Effector memory CD8-positive, alpha-beta T cell (primary cell): ENCODE data around the gene SMYD2.

ENCODE experiments used
- ATAC-seq: fragments of 150-1000 bp; cut with Tn5 transposase; replicated peaks from 2 replicates; pipeline ENCODE4 v1.10.0; 2021; ENCODE audit warnings: mild to moderate bottlenecking, moderate library complexity
- DNase-seq, 3 experiments: peaks; one replicate each; pipeline ENCODE4 v3.0.0; 2021
- H3K27ac Mint-ChIP-seq, 2 donors: one replicate each; pipeline ENCODE4 v1.8.0; 2022; ENCODE audit warnings: mild to moderate bottlenecking in 2 of 2, mixed read lengths in 2 of 2, moderate library complexity in 2 of 2
- H3K27me3 Mint-ChIP-seq, 2 donors: one replicate each; pipeline ENCODE4 v1.8.0; 2022; ENCODE audit warnings: mixed read lengths in 2 of 2
- H3K36me3 Mint-ChIP-seq: one replicate; pipeline ENCODE4 v1.8.0; 2022; ENCODE audit warnings: mild to moderate bottlenecking, moderate library complexity, mixed read lengths; ENCODE audit not compliant: insufficient read depth
- H3K4me1 Mint-ChIP-seq, 2 donors: one replicate each; pipeline ENCODE4 v1.8.0; 2022; ENCODE audit warnings: low read depth in 2 of 2, mixed read lengths in 2 of 2
- H3K4me3 Mint-ChIP-seq, 2 donors: one replicate each; pipeline ENCODE4 v1.8.0; 2022; ENCODE audit warnings: mild to moderate bottlenecking in 2 of 2, mixed read lengths in 2 of 2, moderate library complexity in 2 of 2
- H3K9me3 Mint-ChIP-seq, 2 donors: one replicate each; pipeline ENCODE4 v1.8.0; 2022; ENCODE audit warnings: mixed read lengths in 2 of 2

The SMYD2 gene

DNA sequence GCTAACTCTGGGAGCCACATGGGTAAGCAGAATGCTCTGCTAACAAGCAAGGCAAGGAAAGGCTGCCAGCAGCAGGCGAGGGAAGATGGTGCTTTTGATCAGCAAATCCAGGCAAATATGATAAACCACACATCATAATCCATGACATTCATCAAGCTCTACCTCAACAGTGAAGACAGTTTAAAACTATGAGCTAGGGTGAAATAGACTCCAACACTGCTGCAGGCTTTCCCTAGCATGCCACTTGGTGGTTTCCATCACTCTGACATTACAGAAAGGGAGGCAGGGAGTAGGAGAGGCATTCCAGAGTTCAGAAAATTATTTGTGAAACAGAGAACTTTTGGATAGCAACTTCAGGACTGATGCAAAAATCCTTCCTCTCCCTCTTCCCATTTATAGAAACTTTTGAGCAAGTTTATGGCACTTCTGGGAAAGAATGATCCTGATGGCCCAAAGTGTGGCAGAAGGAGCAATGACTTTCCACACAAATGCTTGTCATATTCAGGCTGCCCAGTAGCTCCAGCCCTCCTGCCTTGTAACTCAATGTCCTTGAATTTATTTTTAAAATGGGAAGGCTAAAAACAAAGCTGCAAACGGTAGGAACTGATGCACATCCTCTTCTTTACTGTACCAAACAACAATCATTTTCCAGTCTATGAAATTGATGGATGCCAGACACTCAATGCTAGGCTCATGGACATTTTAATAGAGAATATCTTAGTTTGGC is 70.8 kb downstream of the SMYD2 start:
- Mint-ChIP-seq H3K27me3 (peaks cover 3 to 6% of the 10 kb centered on the region in 2 donors), H3K36me3 (no peaks in the 10 kb centered on the region), H3K9me3 (no peaks in the 10 kb centered on the region), H3K4me1 (no peaks in the 10 kb centered on the region), H3K27ac (no peak overlapping the region), H3K4me3 (no peak overlapping the region)
- DNase-seq (no peak), ATAC-seq (no peak)

DNA sequence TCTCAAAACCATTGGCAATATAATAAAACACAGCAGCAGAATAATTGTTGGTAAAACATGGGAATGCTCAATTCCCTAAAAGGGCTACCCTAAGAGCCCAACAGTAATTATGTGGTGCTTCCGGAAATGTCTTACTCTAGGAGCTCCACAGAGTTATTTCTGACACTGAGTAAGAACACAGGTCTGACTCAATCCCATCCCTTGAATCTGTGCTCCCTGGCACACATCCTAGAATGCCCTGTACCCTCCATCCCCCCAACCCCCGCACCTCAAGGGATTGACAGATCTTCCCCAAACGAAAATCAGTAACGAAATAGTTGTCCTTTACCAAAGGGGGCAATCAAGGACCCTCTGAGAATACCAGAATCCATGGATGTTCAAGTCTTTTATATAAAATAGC is 71.9 kb downstream of the SMYD2 start:
- Mint-ChIP-seq H3K4me1 (no peaks in the 10 kb centered on the region), H3K36me3 (no peaks in the 10 kb centered on the region), H3K4me3 (no peak overlapping the region), H3K9me3 (no peaks in the 10 kb centered on the region), H3K27me3 (peaks cover 10 to 15% of the 10 kb centered on the region in 2 donors), H3K27ac (no peak overlapping the region)
- DNase-seq (no peak), ATAC-seq (no peak)

DNA sequence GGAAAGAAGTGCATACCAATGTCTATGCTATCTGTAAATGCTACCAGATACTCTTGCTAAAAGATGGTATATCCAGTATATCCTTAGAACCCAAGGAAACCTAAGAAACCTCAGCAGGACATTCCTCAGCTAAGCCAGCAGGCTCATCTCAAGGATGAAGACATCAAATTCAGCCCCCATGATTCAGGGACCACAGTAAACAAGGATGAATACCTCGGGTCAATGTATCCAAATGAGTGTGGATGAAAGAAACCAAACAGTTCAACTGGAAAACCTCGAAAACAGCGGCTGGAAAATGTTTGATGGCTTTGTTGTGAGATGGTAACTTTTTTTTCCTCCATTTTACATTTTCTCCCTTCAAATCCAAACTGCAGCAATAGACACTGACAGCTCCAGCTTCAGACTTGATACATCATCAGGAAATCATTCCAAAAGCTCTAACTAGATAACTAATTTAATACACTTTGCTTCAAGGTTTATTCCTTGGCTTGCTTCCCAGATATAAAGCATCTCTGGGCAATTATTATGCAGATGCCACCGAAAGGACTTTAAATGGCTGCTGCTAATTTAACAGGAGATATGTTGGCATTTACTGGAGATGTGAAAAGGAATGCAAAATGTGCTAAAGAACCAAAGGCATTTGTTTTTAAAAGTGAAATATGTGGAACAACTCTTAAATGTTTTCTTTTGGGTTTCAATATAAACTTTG is 73.6 kb downstream of the SMYD2 start:
- ATAC-seq: no peak
- Mint-ChIP-seq H3K4me1 (no peaks in the 10 kb centered on the region), H3K9me3 (no peaks in the 10 kb centered on the region), H3K36me3 (no peaks in the 10 kb centered on the region), H3K27ac (no peak overlapping the region), H3K27me3 (peaks cover 10 to 17% of the 10 kb centered on the region in 2 donors), H3K4me3 (no peak overlapping the region)
- DNase-seq: no peak

DNA sequence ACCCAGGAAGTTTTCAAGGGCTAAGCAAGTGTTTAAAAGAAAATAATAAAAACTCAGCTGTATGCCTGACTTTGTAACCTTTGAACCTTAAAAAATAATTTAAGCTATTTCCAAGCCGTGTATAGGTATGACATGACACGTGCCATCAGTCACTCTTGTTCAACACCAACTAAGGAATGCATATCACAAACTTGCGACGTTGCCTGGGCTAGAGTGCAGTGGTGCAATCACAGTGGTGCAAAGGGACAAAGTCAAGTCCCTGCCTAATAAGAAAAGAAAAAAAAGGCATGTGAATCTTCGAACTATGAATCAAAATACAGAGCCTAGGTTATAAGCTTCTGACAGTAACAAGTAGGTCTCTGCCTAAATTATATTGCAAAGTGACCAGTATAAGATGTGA is 79.2 kb downstream of the SMYD2 start:
- peaks cover 45 to 68% of the 10 kb centered on the region in 2 donors for H3K27me3 Mint-ChIP-seq
- H3K4me1 Mint-ChIP-seq: no peaks in the 10 kb centered on the region
- H3K36me3 Mint-ChIP-seq: no peaks in the 10 kb centered on the region
- no peak for DNase-seq
- no peak for ATAC-seq
- no peaks in the 10 kb centered on the region for H3K9me3 Mint-ChIP-seq
- H3K27ac Mint-ChIP-seq: no peak overlapping the region
- H3K4me3 Mint-ChIP-seq: no peak overlapping the region

DNA sequence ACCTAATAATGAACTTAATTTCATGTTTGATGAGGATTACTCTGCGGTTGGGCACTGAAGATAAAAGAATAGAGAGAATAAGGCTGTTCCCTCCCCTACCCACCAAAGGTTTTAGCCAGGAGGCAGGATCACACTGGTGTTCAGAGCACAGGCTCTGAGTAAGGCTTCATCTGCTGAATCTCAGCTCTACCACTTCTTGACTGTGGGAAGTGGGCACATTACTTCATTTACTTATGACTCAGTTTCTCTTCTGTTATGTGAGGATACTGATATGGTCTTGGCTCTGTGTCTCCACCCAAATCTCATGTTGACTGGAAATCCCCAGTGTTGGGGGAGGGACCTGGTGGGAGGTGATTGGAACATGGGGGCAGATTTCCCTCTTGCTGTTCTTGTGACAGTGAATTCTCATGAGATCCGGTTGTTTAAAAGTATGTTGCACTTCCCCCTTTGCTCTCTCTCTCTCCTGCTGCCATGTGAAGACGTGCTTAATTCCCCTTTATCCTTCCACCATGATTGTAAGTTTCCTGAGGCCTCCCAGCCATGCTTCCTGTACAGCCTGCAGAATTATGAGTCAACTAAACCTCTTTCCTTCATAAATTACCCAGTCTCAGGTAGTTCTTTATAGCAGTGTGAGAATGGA is 79.7 kb downstream of the SMYD2 start:
- H3K4me1 Mint-ChIP-seq: no peaks in the 10 kb centered on the region
- no peak for ATAC-seq
- H3K36me3 Mint-ChIP-seq: no peaks in the 10 kb centered on the region
- no peaks in the 10 kb centered on the region for H3K9me3 Mint-ChIP-seq
- no peak for DNase-seq
- no peak overlapping the region for H3K27ac Mint-ChIP-seq
- H3K4me3 Mint-ChIP-seq: no peak overlapping the region
- peaks cover 47 to 73% of the 10 kb centered on the region in 2 donors for H3K27me3 Mint-ChIP-seq

DNA sequence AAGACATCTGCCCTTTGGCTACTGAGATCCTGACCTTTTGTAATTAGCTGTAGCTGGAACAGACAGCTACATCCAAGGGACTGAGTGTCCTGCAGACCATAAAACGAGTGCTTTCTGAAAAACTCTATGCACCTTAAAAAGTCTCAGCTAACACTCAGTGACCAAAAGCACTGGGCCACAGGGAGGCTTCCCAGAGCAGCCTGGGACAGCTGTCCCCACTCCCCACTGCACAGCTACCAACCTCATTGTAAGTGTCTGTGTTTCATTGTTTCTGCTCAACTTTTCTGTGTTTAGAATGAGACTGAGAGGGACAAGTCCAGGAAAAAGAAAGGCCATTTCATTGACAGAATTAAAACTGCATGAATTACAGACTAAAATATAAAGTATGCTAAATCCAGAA is 80.7 kb downstream of the SMYD2 start:
- Mint-ChIP-seq H3K4me1 (no peaks in the 10 kb centered on the region), H3K9me3 (no peaks in the 10 kb centered on the region), H3K27me3 (peaks cover 50 to 80% of the 10 kb centered on the region in 2 donors), H3K4me3 (no peak overlapping the region), H3K36me3 (no peaks in the 10 kb centered on the region), H3K27ac (no peak overlapping the region)
- ATAC-seq: no peak
- DNase-seq: no peak

DNA sequence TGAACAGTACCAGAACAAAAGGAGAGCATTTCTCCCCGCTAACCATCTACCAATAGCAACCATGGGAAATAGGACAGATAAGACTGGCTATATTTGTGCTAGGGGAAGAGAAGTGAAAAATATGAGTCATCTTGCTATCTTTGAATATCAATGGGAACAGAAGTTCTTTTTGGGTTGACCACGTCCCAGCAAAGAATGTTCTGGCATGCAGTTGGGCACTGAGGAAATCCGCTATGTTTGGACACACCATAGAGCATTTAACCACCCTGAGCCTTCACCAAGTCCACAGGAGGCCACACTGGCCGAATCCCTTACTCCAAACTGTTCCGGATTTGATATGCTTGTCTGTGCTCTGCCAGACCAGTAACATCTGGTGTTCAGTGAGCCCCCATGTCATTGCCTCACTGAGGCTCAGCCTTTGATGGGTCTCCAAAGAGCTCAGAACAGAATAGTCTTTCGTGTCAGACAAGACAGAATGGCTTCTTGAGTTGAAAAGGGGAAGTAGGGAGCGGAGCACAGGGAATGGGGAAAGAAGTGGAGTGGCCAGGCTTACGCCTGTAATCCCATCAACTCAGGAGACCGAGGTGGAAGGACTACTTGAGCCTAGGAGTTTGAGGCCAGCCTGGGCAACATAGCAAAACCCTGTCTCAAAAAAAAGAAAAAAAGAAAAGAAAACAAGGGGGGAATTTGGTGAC is 81.4 kb downstream of the SMYD2 start:
- Mint-ChIP-seq H3K27ac (no peak overlapping the region), H3K4me3 (no peak overlapping the region), H3K9me3 (no peaks in the 10 kb centered on the region), H3K36me3 (no peaks in the 10 kb centered on the region), H3K27me3 (peaks cover 49 to 79% of the 10 kb centered on the region in 2 donors), H3K4me1 (no peaks in the 10 kb centered on the region)
- ATAC-seq (no peak), DNase-seq (no peak)

DNA sequence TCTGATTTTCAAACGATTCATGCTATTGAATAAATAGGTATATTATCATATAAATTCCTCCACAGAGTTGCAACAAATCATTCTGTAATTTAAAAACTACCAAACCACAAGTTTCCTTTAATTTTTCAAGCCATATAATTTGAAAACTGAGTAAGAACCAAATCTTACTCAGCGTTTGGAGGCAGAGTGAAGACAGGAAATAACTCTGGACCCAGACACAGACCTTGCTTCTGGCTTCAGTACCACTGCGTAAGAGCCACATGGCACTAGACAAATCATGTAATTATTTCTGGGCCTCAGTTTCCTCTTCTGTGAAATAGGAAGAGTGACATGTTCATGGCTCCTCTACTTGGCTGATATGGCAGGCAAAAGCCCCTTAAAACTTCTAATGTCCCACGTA is 82.4 kb downstream of the SMYD2 start:
- Mint-ChIP-seq H3K4me3 (no peak overlapping the region), H3K27ac (no peak overlapping the region), H3K9me3 (no peaks in the 10 kb centered on the region), H3K27me3 (peaks cover 53 to 76% of the 10 kb centered on the region in 2 donors), H3K4me1 (no peaks in the 10 kb centered on the region), H3K36me3 (no peaks in the 10 kb centered on the region)
- DNase-seq: no peak
- no peak for ATAC-seq

DNA sequence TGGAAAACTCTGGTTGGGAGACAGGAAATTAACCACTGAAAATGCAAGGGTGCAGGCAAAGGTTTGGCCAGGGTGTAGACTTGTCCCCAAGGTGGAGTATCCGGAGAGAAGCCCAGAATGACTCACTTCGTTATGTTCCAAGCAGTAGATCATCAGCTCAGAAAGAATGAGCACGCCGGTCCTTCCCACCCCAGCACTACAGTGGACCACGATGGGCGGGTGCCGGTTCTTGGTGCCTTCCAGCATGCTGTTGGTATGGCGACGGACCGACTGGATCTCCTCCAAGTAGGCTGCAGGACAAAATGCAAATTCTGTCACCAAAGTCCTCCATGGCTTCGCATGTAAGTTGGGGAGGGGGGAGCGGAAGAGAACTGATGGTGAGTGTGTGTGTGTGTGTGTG is 83.4 kb downstream of the SMYD2 start:
- no peak overlapping the region for H3K27ac Mint-ChIP-seq
- no peak overlapping the region for H3K4me3 Mint-ChIP-seq
- H3K4me1 Mint-ChIP-seq: no peaks in the 10 kb centered on the region
- no peaks in the 10 kb centered on the region for H3K9me3 Mint-ChIP-seq
- no peaks in the 10 kb centered on the region for H3K36me3 Mint-ChIP-seq
- DNase-seq (no peak), ATAC-seq (no peak)
- H3K27me3 Mint-ChIP-seq: peaks cover 60 to 86% of the 10 kb centered on the region in 2 donors

DNA sequence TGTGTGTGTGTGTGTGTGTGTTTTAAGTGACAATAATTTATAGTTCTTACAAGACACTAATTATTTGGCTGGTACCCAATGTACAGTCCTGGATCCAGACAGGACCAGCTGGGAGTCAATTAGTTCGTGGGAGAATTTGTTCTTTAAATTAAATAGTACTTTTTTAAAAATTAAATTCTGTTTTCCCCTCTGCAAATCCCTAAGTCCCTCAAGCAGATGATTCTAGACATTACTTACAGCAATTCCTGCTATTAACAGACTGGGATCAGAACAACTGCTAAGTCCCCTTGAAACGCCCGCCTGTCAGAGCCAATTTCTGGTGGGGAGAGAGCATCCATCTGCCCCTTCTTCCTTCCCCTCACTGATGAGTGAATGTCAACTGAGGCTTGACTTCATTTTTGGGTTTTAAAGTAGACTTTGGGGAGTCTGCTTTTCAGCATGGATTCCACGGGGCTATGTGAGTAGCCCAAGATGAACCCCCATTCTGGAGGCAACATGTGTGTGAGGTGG is 83.9 kb downstream of the SMYD2 start:
- no peak for DNase-seq
- H3K4me3 Mint-ChIP-seq: no peak overlapping the region
- H3K9me3 Mint-ChIP-seq: no peaks in the 10 kb centered on the region
- no peak for ATAC-seq
- no peaks in the 10 kb centered on the region for H3K36me3 Mint-ChIP-seq
- no peaks in the 10 kb centered on the region for H3K4me1 Mint-ChIP-seq
- peaks cover 65 to 90% of the 10 kb centered on the region in 2 donors for H3K27me3 Mint-ChIP-seq
- H3K27ac Mint-ChIP-seq: no peak overlapping the region

DNA sequence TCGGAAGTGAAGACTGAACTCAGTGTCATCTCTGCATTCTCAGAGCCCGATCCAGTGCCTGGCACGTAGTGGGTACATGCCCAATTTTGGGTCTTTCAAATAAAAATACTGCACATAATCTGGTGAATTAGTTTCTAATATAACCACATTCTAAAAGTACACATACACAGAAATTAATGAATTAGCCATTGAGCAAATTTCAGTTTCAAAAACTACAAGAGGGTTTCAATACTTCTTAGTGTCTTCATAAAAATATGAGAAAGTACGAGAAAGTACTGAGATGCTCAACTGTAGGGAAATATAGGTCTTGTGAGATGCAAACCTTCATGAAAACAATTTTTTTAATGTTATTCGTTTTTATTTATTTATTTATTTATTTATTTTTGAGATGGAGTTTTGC is 86.9 kb downstream of the SMYD2 start:
- Mint-ChIP-seq H3K9me3 (no peaks in the 10 kb centered on the region), H3K4me1 (no peaks in the 10 kb centered on the region), H3K4me3 (no peak overlapping the region), H3K36me3 (no peaks in the 10 kb centered on the region), H3K27ac (no peak overlapping the region), H3K27me3 (peaks cover 44 to 92% of the 10 kb centered on the region in 2 donors)
- DNase-seq (no peak), ATAC-seq (no peak)

DNA sequence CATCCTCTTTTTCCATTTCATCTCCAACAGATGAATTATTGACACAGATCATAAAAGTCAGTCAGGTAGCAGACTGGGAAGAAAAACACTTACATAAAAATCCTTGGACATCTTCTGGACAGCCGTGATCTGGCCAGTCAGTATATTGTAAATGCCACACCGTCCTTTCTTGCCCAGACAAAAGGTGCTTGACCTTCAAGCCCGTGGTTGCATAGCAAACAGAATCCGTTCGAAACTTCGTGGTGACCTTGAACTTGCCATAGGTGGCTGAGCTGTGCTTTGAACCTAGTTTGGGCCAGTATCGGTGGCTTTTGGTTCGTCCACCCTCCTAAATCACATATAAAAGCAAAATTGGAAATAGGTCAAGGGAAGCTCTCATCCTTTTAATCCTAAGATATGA is 88.4 kb downstream of the SMYD2 start:
- no peaks in the 10 kb centered on the region for H3K4me1 Mint-ChIP-seq
- no peak overlapping the region for H3K27ac Mint-ChIP-seq
- H3K36me3 Mint-ChIP-seq: no peaks in the 10 kb centered on the region
- no peaks in the 10 kb centered on the region for H3K9me3 Mint-ChIP-seq
- H3K4me3 Mint-ChIP-seq: no peak overlapping the region
- H3K27me3 Mint-ChIP-seq: peaks cover 34 to 77% of the 10 kb centered on the region in 2 donors
- no peak for ATAC-seq
- DNase-seq: no peak

DNA sequence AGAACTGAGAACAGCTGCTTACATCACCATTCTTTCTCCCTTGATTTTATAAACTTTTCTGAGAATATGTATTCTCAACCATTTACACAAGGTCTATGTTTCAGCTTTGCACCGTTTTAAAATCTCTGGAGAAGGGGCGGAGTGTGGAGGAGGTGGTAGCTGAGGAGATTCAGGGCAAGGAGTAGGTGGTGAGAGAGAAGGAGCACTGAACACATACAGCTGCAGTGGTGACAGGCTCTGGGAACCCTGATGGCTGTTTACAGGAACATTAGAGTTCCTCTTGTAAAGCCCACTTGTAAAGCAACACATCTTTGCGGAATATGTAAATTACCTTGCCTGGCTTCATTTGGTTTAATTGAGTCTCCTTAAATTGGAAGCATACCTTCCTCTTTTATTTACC is 89.7 kb downstream of the SMYD2 start:
- Mint-ChIP-seq H3K9me3 (no peaks in the 10 kb centered on the region), H3K4me1 (no peaks in the 10 kb centered on the region), H3K27me3 (peaks cover 30 to 64% of the 10 kb centered on the region in 2 donors), H3K36me3 (no peaks in the 10 kb centered on the region), H3K4me3 (no peak overlapping the region), H3K27ac (no peak overlapping the region)
- no peak for DNase-seq
- ATAC-seq: no peak
